ENCODE results near the gene YARS1. TPM values are rescaled to one million over a fixed set of nuclear protein-coding genes. Genes with fewer than 3 reads are reported as not detected.
A peak's percentile ranks its signal among the peaks of the same experiment; 100 is the strongest.

The YARS1 gene
- polyA plus RNA-seq, 2 of the 4 experiments (the other 2 are of a cell fraction), result 92.5 to 103 TPM

DNA sequence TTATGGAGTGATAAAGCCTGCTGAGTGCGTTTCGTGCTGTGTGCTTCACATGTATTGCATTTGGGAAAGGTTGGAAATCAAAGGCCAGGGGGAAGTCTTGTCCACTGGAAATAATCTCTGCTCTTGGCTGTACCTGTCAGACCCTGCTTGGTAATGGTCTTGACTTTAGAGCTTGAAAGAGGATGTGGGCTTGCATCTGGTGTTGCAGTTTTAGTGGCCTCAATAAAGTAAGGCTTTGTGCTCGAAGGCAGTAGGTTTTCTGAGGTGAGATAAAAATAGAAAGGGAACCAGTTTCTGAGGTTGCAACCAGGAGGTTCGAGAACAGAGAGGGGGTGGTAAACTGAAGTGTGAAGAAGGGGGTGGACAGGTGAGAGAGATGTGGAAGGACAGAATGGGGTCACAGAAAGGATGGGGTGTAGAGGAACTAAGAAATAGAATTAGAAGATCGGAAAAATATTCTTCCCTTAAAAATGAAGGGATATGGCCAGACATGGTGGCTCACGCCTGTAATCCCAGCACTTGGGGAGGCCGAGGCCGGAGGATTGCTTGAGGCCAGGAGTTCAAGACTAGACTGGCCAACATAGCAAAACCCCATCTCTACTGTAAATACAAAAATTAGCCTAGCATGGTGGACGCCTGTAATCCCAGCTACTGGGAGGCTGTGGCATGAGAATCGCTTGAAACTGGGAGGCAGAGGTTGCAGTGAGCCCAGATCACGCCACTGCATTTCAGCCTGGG, 1.8 kb upstream of the YARS1 start:
- Histone ChIP-seq H3K4me2 (peak overlapping the region; percentile 90), H3K27ac (peak overlapping the region; percentile 98 to 100), H3K4me1 (peaks cover 27% of the 10 kb centered on the region), H3K9me3 (no peaks in the 10 kb centered on the region), H3K4me3 (peak overlapping the region; percentile 70)
- ChIA-PET POLR2A (no interaction called here), CTCF (no interaction called here)
- TF ChIP-seq FOSB (CRISPR knock-in tag; IDR thresholded peaks at IDR 0.05) (no peak), RAD21 (conservative IDR thresholded peaks at IDR 0.05 in 1 of 2, IDR thresholded peaks at IDR 0.05 in 1 of 2) (no peak), REST (IDR thresholded peaks at IDR 0.05) (no peak), RARB (CRISPR knock-in tag; IDR thresholded peaks at IDR 0.05) (no peak), ZSCAN20 (CRISPR knock-in tag; IDR thresholded peaks at IDR 0.05) (no peak)
- 89% methylated on average over 11 of the region's 11 CpGs for WGBS (ENCODE audit: missing lambda C conversion rate)
- DNase-seq (ENCODE audit: low read depth in 1 of 2, low spot score in 1 of 2) (no peak), ATAC-seq (no peak), FAIRE-seq (no peak)

DNA sequence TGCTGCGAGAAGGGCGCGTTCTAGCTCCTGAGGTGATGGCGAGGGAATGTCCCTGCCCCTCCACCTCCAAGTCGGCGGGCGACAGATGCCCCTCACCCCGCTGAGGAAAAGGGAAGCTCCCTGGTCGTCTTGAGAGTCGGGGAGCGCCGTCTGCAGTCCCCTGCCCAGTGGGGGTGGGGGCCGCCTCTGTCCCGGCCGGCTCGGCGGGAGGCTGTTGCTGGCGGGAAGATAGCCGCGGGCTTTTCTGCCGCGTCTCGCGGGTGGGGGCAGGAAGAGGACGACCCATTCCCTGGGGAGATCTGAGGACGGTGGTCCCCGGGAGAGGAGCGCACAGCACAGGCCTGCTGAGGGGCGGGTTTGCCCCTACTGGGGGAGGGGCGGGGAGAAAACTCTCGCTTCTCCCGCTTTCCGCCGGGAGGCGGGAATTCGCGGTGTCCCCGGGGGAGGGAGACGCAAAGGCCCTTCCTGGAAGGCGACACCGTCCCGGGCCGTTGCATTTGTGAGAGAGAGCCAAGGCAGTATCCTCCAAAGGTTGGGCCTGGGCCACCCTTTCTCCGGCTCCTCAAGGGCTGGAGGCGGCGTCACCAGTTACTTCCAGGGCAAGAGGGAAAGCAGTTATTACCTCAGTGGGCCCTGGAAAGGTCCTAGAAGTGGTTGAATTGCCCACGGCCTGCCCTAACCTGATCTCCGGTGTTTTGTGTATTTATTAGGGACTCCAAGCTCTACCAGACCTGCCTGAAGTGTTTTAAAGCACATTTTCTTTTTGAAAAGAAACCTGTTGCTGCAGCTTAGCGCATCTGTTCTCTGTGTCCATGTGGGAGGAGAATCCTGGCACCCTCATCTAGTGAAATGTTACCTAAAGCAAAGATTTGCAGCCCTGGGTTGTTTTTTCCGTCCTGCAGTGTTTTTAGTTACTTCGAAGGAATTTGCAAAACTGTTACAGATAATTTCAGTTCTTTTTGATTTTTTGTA, 943 bp upstream of the YARS1 start:
- Histone ChIP-seq H3K4me3 (peak overlapping the region; percentile 70), H3K4me2 (peak overlapping the region; percentile 90), H3K4me1 (peaks cover 27% of the 10 kb centered on the region), H3K27ac (peak overlapping the region; percentile 98 to 100), H3K9me3 (no peaks in the 10 kb centered on the region)
- no peak for FAIRE-seq
- POLR2A ChIA-PET, result interaction anchor here (0.6 kb wide), 1 partner anchor 39 kb away, joined by 3 read pairs; no protein-coding TSS in a partner anchor
- DNase-seq (ENCODE audit: low read depth in 1 of 2, low spot score in 1 of 2), result peak; percentile 62 to 66
- 4% methylated on average over 16 of the region's 51 CpGs for WGBS (ENCODE audit: missing lambda C conversion rate)
- CTCF ChIA-PET, result interaction anchor here (0.6 kb wide), 1 partner anchor 337 kb away, joined by 3 read pairs; no protein-coding TSS in a partner anchor
- ATAC-seq, result peak; percentile 57 to 75
- no peak for TF ChIP-seq CHD4 (IDR thresholded peaks at IDR 0.05; ENCODE audit: borderline replicate concordance)
- TF ChIP-seq ZNF302 (CRISPR knock-in tag; IDR thresholded peaks at IDR 0.05), result no peak
- TF ChIP-seq CEBPB (IDR thresholded peaks at IDR 0.05), result no peak
- 0 out of 5 replicates have a peak, but pooled peaks of 1 of the 2 experiments have one; percentile 10 for TF ChIP-seq RAD21 (conservative IDR thresholded peaks at IDR 0.05 in 1 of 2, IDR thresholded peaks at IDR 0.05 in 1 of 2)
- no peak for TF ChIP-seq FOSL2 (IDR thresholded peaks at IDR 0.05)
- TF ChIP-seq FOSL2 (CRISPR knock-in tag; IDR thresholded peaks at IDR 0.05), result no peak
- no peak for TF ChIP-seq MYC (IDR thresholded peaks at IDR 0.05; ENCODE audit: borderline replicate concordance, low read length)
- TF ChIP-seq KDM5A (IDR thresholded peaks at IDR 0.05), result no peak
- TF ChIP-seq POLR2A (IDR thresholded peaks at IDR 0.05; ENCODE audit: low read length), result peak; percentile 38; the same call in 1 of the 2 replicates
- TF ChIP-seq, protein P1, sequence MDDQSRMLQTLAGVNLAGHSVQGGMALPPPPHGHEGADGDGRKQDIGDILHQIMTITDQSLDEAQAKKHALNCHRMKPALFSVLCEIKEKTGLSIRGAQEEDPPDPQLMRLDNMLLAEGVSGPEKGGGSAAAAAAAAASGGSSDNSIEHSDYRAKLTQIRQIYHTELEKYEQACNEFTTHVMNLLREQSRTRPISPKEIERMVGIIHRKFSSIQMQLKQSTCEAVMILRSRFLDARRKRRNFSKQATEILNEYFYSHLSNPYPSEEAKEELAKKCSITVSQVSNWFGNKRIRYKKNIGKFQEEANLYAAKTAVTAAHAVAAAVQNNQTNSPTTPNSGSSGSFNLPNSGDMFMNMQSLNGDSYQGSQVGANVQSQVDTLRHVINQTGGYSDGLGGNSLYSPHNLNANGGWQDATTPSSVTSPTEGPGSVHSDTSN (IDR thresholded peaks at IDR 0.05), result no peak
- TF ChIP-seq PHF8 (IDR thresholded peaks at IDR 0.05; ENCODE audit: borderline replicate concordance, low read depth), result peak; percentile 71
- no peak for TF ChIP-seq RCOR1 (IDR thresholded peaks at IDR 0.05; ENCODE audit: low read depth, low read length)
- no peak for TF ChIP-seq EHF (CRISPR knock-in tag; IDR thresholded peaks at IDR 0.05)
- TF ChIP-seq HEYL (CRISPR knock-in tag; IDR thresholded peaks at IDR 0.05), result no peak
- TF ChIP-seq, protein P2, sequence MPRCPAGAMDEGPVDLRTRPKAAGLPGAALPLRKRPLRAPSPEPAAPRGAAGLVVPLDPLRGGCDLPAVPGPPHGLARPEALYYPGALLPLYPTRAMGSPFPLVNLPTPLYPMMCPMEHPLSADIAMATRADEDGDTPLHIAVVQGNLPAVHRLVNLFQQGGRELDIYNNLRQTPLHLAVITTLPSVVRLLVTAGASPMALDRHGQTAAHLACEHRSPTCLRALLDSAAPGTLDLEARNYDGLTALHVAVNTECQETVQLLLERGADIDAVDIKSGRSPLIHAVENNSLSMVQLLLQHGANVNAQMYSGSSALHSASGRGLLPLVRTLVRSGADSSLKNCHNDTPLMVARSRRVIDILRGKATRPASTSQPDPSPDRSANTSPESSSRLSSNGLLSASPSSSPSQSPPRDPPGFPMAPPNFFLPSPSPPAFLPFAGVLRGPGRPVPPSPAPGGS (IDR thresholded peaks at IDR 0.05), result 0 out of 3 replicates have a peak, but pooled peaks have one; percentile 13
- no peak for TF ChIP-seq SMC3 (IDR thresholded peaks at IDR 0.05)
- TF ChIP-seq RFX5 (IDR thresholded peaks at IDR 0.05), result peak; percentile 70
- peak in 1 of 2 experiments; percentile 3; a peak in 2 of 5 replicates for TF ChIP-seq JUN (IDR thresholded peaks at IDR 0.05)
- no peak for TF ChIP-seq MAFK (IDR thresholded peaks at IDR 0.05; ENCODE audit: partially characterized antibody)
- no peak for TF ChIP-seq POLR2AphosphoS2 (conservative IDR thresholded peaks at IDR 0.05; ENCODE audit: low read length)
- peak; percentile 55 for TF ChIP-seq MAX (IDR thresholded peaks at IDR 0.05)
- no peak for TF ChIP-seq RNF2 (IDR thresholded peaks at IDR 0.05; ENCODE audit: borderline replicate concordance, low read depth)
- TF ChIP-seq, protein P3, sequence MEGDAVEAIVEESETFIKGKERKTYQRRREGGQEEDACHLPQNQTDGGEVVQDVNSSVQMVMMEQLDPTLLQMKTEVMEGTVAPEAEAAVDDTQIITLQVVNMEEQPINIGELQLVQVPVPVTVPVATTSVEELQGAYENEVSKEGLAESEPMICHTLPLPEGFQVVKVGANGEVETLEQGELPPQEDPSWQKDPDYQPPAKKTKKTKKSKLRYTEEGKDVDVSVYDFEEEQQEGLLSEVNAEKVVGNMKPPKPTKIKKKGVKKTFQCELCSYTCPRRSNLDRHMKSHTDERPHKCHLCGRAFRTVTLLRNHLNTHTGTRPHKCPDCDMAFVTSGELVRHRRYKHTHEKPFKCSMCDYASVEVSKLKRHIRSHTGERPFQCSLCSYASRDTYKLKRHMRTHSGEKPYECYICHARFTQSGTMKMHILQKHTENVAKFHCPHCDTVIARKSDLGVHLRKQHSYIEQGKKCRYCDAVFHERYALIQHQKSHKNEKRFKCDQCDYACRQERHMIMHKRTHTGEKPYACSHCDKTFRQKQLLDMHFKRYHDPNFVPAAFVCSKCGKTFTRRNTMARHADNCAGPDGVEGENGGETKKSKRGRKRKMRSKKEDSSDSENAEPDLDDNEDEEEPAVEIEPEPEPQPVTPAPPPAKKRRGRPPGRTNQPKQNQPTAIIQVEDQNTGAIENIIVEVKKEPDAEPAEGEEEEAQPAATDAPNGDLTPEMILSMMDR (IDR thresholded peaks at IDR 0.05), result no peak

Measured in A549 (cell line).